ENCODE results near the gene ARHGEF16. TPM values are rescaled to one million over a fixed set of nuclear protein-coding genes. Genes with fewer than 3 reads are reported as not detected.

ARHGEF16 gene
- total RNA-seq, 1 donor from 2014 or later = 1.3 TPM

- no peak overlapping the region for H2AFZ ChIP-seq (replicated peaks)
- H3K4me3 Mint-ChIP-seq = no peak overlapping the region
- peaks cover 17% of the 10 kb centered on the region for H3K4me1 Mint-ChIP-seq
- H3K27ac Mint-ChIP-seq = no peak overlapping the region
- DNase-seq (ENCODE audit: low spot score) = no peak
- H4K20me1 ChIP-seq (ENCODE audit: low read depth) = no peaks in the 10 kb centered on the region
- H3K4me3 ChIP-seq = no peak overlapping the region
- no peaks in the 10 kb centered on the region for H3K27me3 ChIP-seq
- no peak overlapping the region for H3K9ac ChIP-seq
- TF ChIP-seq EZH2 (IDR thresholded peaks at IDR 0.05) = no peak
- no peak for TF ChIP-seq EZH2phosphoT487 (IDR thresholded peaks at IDR 0.05)
- TF ChIP-seq CTCF (IDR thresholded peaks at IDR 0.05) = no peak
- H3K27ac ChIP-seq = no peak overlapping the region
- no peaks in the 10 kb centered on the region for H3K9me3 ChIP-seq (ENCODE audit: low read depth)
- H3K36me3 ChIP-seq = no peaks in the 10 kb centered on the region
- peaks cover 6% of the 10 kb centered on the region for H3K9me3 Mint-ChIP-seq
- no peaks in the 10 kb centered on the region for H3K79me2 ChIP-seq (ENCODE audit: low read depth)
- H3K36me3 Mint-ChIP-seq = no peaks in the 10 kb centered on the region
- no peak overlapping the region for H3K4me2 ChIP-seq
- peaks cover 21% of the 10 kb centered on the region for H3K4me1 ChIP-seq
- peaks cover 4% of the 10 kb centered on the region for H3K27me3 Mint-ChIP-seq (ENCODE audit: insufficient read depth, low read depth)
- H3F3A ChIP-seq (ENCODE audit: low read depth) = peaks cover 5% of the 10 kb centered on the region
Measured at GRCh38 chr1:3444298-3444697, 10.2 kb upstream of the ARHGEF16 start.

- Histone ChIP-seq H3K9ac (no peak overlapping the region), H3F3A (ENCODE audit: low read depth) (peaks cover 5% of the 10 kb centered on the region), H3K79me2 (ENCODE audit: low read depth) (no peaks in the 10 kb centered on the region), H4K20me1 (ENCODE audit: low read depth) (no peaks in the 10 kb centered on the region), H3K27ac (no peak overlapping the region), H2AFZ (replicated peaks) (no peak overlapping the region), H3K27me3 (no peaks in the 10 kb centered on the region), H3K4me1 (peaks cover 17% of the 10 kb centered on the region), H3K9me3 (ENCODE audit: low read depth) (no peaks in the 10 kb centered on the region), H3K4me3 (no peak overlapping the region), H3K36me3 (no peaks in the 10 kb centered on the region), H3K4me2 (no peak overlapping the region)
- no peak for TF ChIP-seq CTCF (IDR thresholded peaks at IDR 0.05)
- no peak for TF ChIP-seq EZH2 (IDR thresholded peaks at IDR 0.05)
- TF ChIP-seq EZH2phosphoT487 (IDR thresholded peaks at IDR 0.05) = no peak
- no peak for DNase-seq (ENCODE audit: low spot score)
- Mint-ChIP-seq H3K4me3 (no peak overlapping the region), H3K27ac (no peak overlapping the region), H3K4me1 (peaks cover 17% of the 10 kb centered on the region), H3K9me3 (peaks cover 6% of the 10 kb centered on the region), H3K27me3 (ENCODE audit: insufficient read depth, low read depth) (peaks cover 4% of the 10 kb centered on the region), H3K36me3 (no peaks in the 10 kb centered on the region)
Measured at GRCh38 chr1:3444736-3445135, 9.7 kb upstream of the ARHGEF16 start.

- no peaks in the 10 kb centered on the region for H3K36me3 ChIP-seq
- no peak overlapping the region for H3K27ac ChIP-seq
- H3F3A ChIP-seq (ENCODE audit: low read depth) = peaks cover 18% of the 10 kb centered on the region
- Mint-ChIP-seq H3K4me3 (no peak overlapping the region), H3K36me3 (no peaks in the 10 kb centered on the region), H3K27me3 (ENCODE audit: insufficient read depth, low read depth) (no peaks in the 10 kb centered on the region), H3K4me1 (peaks cover 2% of the 10 kb centered on the region), H3K27ac (no peak overlapping the region), H3K9me3 (peaks cover 2% of the 10 kb centered on the region)
- no peaks in the 10 kb centered on the region for H3K27me3 ChIP-seq
- H3K4me2 ChIP-seq = no peak overlapping the region
- no peak overlapping the region for H3K4me3 ChIP-seq
- DNase-seq (ENCODE audit: low spot score) = no peak
- TF ChIP-seq EZH2 (IDR thresholded peaks at IDR 0.05) (no peak), EZH2phosphoT487 (IDR thresholded peaks at IDR 0.05) (no peak), CTCF (IDR thresholded peaks at IDR 0.05) (no peak)
- peaks cover 4% of the 10 kb centered on the region for H3K4me1 ChIP-seq
- no peaks in the 10 kb centered on the region for H3K9me3 ChIP-seq (ENCODE audit: low read depth)
- no peak overlapping the region for H3K9ac ChIP-seq
- H4K20me1 ChIP-seq (ENCODE audit: low read depth) = peaks cover 9% of the 10 kb centered on the region
- no peaks in the 10 kb centered on the region for H3K79me2 ChIP-seq (ENCODE audit: low read depth)
- no peak overlapping the region for H2AFZ ChIP-seq (replicated peaks)
Measured at GRCh38 chr1:3450202-3450863, 4.1 kb upstream of the ARHGEF16 start.
